Fibroblast of the conjunctiva (primary cell): ENCODE results near the gene AMER2.
"Not testable (repeated sequence)": the region's sequence is repeated elsewhere in the genome, so short reads cannot be mapped to it uniquely, and the experiment has no call there.

ENCODE experiments used
- DNase-seq: peaks from one replicate; pipeline ENCODE4 v3.0.0-alpha.2; 2010; ENCODE audit warnings: low read depth

Gene AMER2

DNA sequence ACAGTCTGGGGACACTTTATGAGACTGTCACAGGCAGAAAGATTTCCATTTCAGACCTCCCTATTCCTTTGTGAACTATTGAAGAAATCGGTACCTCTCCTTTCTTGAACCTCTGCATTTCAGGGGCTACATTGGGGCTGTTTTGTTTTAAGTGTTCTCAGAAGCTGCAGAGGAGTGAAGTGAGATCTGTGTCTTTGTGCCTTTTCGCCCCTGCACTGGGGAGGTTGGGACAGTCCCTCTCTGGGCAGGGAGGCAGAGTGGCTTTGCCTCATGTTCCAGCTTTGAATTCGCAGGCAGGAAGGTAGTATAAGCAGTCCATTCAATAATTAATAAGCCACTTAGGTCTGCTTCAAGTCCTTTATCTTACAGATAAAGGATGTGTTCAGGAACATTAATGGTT, 9.5 kb upstream of the AMER2 start:
- DNase-seq, result no peak

DNA sequence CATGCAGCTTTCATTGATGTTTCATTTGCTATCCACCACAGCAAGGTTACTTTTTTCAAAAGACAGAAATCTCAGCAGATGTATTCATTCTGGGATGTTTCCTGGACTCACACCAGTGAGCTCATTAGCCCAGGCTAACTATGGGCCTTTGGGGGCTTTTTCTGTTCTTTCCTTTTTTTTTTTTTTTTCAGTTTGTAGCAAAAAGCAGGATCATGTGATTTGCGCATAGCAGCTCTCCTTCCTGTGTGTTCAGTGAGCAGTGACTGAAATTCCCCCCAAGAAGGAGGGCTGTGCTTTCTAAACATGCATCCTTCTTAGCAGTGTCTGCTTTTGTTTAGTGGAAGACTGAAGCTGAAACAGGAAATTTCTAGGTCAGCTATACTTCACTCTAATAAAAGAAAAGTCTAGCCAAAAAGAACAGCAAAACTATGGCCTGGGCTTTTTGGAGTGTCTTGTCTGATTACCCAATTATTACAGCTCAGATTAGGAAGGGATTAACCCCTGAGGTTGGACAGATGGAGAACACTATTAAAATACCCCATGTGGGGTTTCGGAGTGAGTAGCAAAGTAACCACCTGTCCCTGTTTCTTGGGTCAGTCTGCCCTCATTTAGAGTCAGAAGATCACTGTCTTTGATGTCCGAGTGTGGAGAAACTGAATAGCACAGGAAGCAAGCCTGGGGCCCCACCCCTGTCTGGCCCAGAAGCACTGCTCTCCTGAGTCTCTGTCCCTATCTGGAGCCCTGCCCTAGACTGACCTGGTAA, 8.9 kb upstream of the AMER2 start:
- DNase-seq, result no peak

DNA sequence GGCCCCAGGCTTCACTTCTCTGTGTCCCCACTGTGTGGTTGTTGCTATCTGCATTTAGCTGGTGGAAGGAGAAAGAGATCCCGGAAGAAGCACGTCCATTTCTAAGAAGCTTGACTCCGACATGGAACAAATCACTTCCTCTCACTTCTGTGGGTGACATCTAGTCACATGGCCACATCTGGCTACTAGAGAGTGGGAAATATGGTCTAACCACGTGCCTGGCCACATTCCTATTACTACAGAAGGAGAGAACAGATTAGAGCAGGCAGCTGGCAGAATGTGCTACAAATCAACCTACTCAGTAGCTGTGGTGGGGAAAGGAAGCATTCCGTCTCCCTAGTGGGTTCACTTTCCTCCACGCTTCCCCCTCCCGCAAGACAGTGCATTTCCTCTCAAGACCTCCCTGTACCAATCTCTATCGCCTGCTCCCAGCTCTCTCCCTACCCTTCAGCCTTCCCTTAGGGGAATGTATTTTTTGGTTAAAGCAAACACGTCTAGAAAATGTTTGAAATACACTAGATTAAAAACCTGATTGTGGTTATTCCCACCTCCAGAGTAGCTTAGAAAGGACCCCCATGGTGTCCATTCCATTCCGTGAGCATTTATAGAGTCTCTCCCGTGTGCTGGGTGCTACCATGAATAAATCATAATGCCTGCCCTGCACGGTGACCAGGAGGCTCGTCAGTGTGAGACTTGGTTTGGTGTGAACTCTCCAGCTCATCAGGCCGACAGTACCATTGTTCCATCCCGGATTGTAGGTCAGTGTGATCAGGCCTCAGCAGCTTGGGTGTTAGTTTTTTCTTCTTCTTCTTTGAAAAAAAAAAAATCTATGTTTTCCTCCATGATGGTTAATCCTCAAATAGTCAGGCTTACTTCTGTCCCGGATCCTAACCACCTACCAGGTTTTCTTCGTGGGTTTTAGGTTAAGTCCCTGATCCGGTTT, 8.0 kb upstream of the AMER2 start:
- no peak for DNase-seq

DNA sequence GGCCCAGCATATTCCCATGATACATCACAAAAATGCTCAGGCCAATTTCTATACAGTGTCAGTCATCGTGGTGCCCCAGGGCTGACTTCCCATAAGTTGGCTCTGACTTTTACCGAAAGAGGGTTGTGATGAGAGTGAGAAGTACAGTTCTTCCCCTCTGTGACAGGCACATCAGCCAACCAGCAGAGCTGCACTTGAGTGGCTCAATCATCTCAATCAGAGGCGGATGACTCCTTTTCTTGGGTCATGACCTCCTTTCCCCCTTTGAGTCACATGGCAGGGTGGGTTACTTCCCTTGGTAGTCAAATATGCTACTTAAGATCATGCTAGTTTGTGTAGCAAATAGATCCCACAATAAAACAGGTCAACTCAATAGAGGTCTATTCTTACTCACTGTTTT, 6.9 kb upstream of the AMER2 start:
- no peak for DNase-seq

DNA sequence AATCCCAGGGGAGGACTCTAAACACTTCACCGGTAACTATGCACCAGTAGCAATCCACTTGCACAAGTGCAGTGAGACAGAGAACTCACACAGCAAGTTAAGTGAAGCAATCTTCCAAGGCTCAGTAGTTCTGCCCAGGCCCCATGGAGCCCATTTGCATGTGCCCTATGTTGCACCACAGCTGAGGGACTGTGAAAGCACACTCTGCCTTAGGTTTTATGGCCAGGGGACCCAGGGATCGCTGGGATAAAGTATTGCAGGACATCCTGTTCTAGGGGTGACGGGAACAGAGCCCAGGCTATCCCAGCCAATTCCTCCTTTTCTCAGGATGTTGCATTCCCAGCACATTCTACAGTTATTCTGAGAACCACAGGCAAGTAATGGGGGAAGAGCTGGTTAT, 6.0 kb upstream of the AMER2 start:
- no peak for DNase-seq

DNA sequence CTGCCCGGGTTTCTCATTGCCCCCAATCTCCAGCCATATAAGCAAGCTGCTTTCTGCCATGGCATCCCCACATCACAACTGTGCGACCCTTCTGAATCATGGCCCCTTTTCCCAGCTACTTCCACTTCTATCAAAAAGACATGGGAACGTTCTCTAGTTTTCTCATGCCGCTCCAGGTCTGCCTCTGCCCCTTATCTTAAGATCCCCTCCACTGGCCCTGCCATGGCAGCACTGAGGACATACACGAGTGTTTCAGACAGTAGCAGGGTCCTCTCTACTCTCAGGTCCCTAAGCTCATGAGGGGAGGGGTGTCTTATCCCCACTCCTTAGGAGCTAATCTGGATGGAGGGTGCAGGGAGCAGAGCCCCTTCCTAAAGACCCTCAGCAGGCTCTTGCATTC, 5.5 kb upstream of the AMER2 start:
- no peak for DNase-seq

DNA sequence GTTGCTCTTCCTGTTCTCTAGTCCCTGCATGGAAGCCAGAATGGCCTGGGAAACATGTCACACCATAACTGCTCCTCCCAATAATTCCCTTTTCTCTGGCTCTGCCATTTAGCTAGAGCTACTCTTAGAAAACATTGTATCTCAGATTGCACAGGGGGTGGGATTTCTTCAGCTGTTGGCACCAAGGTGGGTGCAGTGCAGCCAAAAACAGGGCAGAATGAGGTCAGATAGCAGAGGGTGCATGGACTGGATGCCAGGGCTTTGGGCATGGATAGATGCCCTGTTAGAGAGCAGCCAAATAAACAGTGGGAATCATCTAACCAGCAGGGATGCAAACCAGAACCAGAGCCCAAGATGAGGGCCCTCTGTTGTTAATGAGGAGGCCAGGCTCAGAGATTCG, 4.9 kb upstream of the AMER2 start:
- no peak for DNase-seq

DNA sequence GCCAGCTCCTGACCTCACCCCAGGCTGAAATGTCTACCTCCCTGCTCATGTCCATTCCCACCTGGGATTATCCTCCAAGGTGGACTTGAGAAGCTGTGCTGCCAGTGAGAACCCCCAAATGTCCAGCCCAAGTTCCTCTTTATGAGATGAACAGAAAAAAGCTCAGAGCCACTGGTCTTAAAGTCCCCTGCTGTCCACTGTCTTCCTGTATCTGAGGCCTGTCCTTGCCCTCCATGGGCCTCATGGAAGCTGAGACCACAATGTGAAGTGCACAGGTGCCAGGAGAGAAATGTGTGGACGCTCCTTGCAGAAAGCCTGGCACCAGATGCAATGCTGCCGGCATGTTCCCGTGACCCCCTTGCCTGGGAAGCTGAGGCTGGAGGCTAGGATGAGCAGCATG, 3.3 kb upstream of the AMER2 start:
- no peak for DNase-seq

DNA sequence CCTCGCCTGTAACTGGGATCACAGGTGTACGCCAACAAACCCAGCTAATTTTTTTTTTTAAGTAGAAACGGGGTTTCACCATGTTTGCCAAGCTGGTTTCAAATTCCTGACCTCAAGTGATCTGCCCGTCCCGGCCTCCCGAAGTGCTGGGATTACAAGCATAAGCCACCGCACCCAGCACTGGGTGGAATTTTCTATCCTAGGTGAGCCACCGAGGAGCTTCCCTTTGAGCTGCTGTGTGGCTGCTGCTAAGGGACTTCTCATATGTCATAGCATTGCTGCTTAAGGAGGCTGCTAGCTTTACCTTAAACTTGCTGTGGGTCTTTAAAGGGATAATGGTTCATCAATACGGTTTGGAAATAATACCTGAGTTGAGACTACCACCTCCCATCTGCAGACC, 2.9 kb upstream of the AMER2 start:
- DNase-seq, result no peak

DNA sequence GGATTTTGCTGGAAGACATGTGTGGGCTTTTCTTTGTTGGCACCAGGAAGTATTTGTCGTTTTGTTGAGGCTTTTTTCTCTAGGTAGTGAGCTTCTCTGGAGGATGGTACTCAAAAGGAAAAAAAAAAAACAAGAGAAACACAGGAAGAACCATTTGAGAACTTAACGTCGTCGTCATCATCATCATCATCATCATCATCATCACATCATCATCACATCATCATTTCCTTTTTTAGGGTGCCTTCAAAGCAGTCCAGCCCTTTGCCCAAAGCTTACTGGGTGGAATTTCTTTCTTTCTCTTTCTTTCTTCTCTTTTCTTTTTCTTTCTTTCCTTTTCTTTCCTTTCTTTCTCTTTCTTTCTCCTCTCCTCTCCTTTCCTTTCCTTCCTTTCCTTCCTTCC, 2.2 kb upstream of the AMER2 start:
- no peak for DNase-seq

DNA sequence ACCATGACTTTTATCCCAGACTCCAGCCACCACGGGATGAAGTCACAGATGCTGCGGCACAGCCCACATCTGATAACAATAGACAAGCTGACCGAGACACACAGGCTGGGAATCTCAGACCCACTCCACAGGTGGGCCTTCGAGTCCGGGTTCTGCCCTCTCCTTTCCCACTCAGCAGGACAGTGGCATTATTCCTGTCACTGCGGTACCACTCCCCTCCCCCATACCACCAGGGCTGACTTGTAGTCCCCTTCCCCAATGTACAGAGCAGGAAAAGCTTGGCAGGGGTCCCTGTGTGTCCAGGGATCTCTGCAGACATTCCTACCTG, 179 bp upstream of the AMER2 start:
- no peak for DNase-seq

DNA sequence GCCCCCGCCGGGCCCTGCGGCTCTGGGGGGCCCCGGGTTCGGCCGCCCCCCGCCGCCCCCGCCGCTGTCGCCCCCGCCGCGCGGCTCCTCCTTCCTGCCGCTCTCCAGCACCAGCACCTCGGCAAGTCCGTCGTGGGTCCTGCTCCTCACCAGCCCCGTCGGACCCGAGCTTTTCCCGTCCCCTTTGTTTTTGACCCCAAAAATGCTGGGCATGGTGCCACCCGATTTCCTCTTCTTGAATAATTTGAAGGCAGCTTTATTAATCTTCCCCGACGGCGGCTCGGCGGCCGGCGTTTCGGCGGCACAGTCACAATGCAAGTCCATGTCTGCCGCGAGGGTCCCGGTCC, 945 bp downstream of the AMER2 start:
- DNase-seq, result no peak

DNA sequence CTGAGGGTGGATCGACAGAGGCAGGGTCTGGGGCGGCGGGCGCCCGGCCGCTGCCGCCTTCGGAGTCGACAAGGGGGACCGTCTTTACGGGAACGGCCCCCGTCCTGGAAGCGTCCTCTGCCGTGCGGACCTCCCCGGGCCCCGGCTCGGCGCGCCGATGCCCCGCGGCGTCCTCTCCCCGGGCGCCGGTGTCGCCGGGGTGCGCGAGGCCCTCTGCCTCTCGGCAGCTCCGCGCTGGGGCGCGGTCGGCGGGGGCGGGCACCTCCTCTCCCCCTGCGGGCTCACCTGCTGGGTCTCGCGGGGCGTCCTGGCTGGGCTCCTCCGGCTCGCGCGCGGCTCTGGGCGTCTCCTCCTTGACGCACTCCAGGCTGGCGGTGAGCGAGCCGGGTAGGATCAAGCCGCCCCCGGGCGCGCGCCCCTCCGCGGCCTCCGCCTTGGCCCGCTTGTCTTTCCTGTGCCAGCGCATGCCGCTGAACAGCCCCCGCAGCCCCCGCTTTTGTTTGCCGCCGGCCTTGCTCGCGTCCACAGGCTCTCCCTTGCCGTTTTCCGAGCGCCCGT, 1.5 kb downstream of the AMER2 start:
- DNase-seq, result no peak

DNA sequence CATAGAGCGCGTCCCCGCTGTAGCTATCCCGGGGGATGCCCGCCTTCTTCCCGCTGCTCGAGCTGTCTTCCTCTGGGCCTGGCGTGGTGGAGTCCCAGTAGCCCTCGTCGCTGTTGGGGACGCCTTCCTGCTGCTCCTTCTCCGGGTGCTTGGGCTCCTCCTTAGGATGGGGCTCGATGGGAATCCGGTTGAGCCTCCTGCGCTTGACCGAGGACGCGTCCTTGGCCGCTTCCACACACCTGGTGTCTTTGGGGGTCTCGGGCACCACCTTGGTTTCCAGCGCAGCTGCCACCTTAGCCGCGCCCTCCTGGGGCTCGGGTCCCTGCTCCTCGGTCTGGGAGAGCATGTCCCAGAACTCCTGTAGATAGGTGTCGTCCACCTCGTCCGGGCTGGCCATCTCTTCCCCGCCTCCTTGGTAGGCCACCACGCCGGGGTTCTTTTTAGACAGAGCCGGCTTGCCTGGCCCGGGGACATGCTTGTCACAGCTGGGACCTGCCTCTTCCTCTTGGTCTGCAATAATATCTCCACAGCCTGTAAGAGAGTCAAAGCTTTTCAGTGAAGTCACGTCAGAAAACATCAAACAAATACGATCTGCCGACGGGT, 2.0 kb downstream of the AMER2 start:
- DNase-seq, result no peak

DNA sequence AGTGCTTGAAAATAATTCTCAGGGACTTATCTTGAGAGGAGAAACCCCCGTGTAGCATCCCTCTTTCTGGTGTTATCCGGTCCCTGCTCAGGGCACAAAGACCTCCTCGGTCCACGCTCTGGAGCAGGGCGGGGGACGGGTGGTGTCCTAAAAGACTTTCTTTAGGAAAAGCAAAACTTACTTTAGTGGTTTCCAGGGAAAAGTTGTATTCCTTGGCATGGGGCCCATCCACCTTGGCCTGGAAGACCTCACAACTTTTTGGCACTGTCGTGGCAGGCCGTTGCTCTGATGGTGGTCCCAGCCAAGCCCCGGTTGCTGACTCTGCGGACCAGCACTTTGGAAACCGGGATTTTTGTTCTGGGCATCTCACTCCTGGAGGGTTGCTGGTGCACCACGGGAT, 2.7 kb downstream of the AMER2 start:
- no peak for DNase-seq

DNA sequence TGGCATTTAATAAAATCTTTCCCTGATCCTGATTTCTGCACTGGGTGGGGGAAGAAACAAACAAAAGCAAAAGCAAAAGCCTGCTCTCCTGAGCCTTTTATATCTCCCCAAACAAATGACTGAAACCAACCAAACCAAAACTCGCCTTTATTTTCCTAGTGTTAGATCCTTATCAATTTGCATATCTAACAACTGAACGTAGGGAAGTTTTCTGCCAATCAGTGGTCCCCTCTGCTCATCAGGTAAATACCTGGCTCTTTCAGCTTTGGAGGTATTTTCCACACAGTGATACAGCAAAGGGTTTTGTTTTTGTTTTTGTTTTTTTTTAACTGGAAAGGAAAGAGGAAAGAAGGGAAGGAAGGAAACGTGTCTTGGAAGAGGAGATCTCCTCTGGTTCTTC, 3.3 kb downstream of the AMER2 start:
- no peak for DNase-seq

DNA sequence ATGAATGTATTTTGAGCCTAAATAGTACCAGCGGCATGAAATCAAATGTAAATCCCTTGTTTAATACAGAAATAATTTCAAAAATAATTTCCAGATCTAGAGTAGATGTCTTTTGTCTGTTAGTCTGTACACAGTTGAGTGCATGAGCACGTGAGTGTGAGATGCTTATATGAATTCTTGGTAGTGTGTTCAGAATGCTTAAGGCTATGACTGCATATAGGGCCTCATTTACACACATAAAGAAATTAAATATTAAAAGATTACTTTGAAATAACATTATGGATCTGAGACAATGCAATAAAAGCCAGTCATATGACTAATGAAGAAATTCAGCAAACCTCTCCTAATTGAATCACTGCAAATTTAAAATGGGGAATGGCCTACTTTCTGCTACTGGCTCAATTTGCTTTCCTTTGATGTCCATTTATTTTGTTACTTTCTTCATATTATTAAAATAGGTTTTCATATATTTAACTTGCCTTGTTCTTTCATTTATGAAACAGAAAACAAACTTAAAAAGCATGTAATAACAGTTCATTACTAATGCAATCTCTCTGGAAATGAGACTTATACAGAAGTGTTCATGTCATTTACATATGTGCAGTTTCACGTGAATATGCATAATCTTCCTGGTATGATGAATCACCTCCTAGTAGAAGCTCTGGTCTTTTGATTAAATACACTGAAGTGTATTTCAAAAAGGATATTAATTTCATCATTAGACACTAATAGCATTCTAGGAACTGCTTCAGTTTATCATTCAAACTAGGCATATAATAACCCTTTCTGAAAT, 4.5 kb downstream of the AMER2 start:
- DNase-seq, result no peak

DNA sequence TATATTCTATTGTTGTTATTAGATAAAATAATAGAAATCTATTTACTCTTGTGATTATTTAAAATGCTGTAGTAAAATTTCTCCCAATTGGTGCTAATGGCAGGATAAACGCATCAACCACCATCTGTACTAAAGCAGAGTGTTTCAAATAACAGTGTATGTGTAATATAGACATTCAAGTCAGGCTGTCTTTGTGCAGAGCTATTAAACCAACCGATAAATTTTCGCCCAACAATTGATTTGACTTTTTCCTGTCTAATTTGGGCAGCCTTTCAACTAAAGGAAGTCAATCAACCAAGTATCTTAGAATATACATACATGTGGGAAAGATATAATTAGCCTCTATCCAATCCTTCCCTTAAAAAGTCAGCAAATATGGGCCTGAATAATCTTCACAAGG, 5.8 kb downstream of the AMER2 start:
- no peak for DNase-seq

DNA sequence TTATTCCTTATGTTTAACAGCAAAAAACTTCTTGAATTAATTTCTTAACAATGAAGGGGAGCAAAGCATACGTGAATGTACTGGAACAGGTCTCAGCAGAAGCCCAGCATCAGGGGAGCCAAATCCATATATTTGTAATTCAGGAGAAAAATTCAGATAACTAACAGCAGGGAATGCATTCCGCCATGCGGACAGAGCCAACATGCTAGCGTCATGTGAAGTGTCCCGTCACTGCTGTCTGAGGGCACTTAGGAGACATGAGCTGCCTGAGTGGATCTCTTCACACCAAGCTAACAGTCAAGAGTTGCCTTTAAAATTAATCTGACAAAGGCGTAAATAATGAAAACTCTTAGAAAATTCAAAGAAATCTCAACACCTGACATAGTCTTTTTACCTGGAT, 6.4 kb downstream of the AMER2 start:
- DNase-seq, result no peak

DNA sequence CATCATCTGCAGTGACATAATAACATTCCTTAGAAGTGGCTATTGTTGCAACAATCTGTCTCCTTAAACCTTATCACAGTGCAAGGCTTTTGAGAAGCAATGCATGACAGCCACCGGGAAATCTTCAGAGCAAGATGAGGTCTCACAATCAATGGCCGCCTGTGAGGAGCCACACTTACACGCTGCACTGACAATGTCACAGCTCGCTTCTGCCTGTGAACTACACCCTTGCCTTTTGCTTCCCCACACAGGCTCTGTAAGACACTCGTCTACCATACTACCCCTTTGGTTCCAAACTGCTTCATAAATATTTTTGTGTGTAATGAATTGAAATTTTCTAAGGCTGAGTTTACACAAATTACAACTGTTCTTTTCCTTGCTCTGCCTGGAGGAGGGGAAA, 6.9 kb downstream of the AMER2 start:
- DNase-seq, result not testable (repeated sequence)

DNA sequence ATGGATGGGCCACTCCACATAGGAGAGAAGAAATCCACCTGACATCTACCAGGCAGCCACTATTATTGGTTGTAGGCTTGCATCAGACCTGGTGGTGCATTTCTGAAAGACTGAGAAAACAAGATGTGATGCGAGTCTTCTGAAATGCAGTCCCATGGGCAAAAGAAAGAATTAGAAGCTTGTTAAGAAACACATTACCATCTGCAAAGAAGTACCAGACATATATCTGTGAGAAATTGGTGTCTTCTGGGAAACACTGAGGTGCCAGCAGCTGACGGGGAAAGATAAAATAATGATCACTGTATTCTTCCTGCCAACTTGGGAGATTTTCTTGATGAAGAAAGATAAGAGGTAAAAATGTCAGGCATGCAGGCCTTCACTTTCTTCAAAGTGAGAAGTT, 14.4 kb downstream of the AMER2 start:
- no peak for DNase-seq

DNA sequence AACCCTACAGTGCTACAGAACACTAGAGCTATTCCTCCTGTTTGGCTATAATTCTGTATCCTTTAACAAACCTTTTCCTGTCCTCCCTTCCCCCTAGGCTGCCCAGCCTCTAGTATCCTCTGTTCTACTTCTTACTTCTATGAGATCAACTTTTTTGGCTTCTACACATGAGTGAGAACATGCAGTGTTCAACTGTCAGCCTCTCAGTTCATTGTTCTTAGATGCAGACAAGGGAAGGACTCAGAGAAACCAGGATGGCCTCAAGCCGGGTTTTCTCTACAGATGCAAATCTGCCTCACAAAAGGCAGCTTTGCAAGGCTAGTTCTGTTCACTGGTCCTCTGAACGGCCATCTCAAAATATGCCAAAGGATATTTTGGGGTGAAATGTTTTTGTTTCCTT, 18.4 kb downstream of the AMER2 start:
- no peak for DNase-seq
